Cardiac septum (tissue), 1 donor: ENCODE data around the gene FAXDC2. TPM values are rescaled to one million over a fixed set of nuclear protein-coding genes. Genes with fewer than 3 reads are reported as not detected.

ENCODE experiments used
- DNase-seq: peaks from one replicate; pipeline ENCODE4 v3.0.0-alpha.2; 2020; ENCODE audit warnings: low spot score
- intact Hi-C: fragments of 100-400 bp; cut with DNase I; formaldehyde crosslinking; loops from one replicate; pipeline ENCODE4 v1.14.0; 2022
- long read RNA-seq: library from polyadenylated mRNA; unstranded; transcript quantifications from one replicate; pipeline ENCODE4 v2.0.0, GENCODE V29; 2021
- total RNA-seq: library from RNA; stranded (reverse); fragmentation: NEBNext Ultra II Directional; extraction: Animal tissue kit (Norgen Biotek cat#: 25700); gene quantifications from one replicate; pipeline ENCODE4 v1.2.1, GENCODE V29; 2021
- donor health status: DM: no; HTN: no; CAD: no.

Gene FAXDC2, protein sequence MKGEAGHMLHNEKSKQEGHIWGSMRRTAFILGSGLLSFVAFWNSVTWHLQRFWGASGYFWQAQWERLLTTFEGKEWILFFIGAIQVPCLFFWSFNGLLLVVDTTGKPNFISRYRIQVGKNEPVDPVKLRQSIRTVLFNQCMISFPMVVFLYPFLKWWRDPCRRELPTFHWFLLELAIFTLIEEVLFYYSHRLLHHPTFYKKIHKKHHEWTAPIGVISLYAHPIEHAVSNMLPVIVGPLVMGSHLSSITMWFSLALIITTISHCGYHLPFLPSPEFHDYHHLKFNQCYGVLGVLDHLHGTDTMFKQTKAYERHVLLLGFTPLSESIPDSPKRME
- total RNA-seq, result 10.1 TPM
- long read RNA-seq, partial matches to known transcripts, result 1 of 8 reads
- long read RNA-seq, other reads (novel, unspliced or antisense), result 4 of 8 reads

DNA sequence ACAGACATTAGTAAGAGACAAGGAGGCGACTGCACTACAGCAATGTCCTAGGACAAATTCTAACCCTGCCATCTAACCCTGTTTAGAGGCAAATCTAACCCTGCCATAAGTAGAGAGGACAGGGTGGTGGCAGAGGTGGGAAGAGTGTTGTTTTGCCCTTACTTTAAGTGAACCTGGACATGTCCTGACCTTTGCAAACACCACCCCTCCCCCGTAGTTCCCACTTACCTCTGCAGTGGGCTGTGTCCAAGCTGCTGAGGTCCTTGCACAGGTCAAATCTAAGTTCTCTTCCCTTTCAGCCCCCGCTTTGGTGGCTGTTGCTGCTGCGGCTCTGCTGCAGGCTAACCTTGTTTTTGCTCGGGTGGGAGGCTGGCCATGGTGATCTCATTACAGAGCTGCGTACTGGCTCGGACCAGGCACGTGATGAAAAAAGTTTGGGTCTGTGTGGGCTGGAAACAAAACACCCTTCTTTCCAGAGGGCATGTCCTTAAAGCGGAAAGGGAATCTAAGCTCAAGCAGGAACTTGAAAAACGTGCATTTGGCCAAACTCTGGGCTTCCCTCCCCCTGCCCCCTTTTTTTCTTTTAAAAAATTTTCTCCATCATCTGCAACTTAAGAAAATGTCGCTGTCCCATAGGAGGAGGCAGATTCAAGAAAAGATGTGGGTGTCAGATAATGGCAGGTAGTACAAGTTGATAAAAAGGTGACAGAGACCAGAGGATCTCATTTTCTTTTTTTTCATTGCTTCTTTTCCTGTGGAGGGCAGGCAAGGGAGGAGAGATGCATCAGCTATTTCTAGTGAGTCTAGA lies at the start of gene FAXDC2:
Gene FAXDC2 (minus strand): TSS at position 349 of the 808 bp plus-strand sequence. CDS start 12,425 bp downstream, outside the sequence.
- intact Hi-C loops, result loop anchor here (2.0 kb wide), 1 partner anchor 96 kb away; the partner anchor contains the start of gene LARP1
- DNase-seq, result peak; percentile 89

- no peak for DNase-seq
- intact Hi-C loops, result no loop called here
Measured at GRCh38 chr5:154900066-154900465, 49.7 kb upstream of the FAXDC2 start.

DNA sequence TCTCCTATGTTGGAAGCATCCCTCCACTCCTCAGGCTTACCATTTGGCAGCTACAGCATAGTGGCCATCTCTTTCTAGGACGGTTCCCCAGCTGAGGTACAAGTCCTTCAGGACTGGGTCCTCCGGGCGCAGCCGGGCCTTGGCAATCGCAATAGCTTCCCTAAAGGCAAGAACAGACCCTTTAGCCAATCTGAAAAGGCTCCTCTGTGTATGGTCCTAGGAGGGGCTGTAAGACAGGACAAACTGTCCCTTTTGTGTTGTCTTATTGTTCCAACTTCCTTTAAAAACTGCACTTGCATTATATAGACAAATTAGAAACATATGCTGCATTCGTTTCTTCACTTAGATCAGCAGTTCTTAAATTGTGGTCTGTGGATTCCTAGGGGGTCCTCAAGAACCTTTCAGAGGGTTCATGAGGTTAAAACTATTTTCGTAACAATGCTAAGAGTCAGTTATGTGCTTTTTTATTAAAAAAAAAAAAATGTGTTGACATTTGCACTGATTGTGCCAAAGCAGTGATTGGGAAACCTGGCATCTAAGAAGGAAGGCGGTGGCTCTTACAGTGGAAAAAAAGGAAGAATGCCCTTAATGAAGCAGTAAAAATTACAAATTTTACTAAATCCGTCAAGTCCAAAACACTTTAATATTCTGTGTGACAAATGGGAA lies 48.9 kb upstream of the FAXDC2 start:
- intact Hi-C loops, result no loop called here
- DNase-seq, result no peak

DNA sequence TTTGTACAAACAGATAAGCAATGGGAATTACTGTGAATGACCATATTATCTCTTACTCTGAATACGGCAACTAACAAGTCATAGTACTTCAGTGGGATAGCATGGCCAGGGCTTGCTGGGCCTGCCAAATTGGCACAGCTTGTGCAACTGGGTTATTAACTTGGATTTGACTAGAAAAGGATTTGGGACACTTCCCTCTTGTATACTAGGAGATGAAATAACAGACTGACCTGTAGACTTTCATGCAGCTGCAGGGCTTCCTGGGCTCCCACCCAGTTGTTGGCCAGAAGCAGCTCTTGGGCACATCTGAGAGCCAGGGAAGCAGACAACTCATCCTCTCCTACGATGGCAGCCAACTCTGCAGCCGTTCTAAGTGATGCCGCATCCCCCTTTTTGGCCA lies 47.8 kb upstream of the FAXDC2 start:
- no peak for DNase-seq
- intact Hi-C loops, result no loop called here

DNA sequence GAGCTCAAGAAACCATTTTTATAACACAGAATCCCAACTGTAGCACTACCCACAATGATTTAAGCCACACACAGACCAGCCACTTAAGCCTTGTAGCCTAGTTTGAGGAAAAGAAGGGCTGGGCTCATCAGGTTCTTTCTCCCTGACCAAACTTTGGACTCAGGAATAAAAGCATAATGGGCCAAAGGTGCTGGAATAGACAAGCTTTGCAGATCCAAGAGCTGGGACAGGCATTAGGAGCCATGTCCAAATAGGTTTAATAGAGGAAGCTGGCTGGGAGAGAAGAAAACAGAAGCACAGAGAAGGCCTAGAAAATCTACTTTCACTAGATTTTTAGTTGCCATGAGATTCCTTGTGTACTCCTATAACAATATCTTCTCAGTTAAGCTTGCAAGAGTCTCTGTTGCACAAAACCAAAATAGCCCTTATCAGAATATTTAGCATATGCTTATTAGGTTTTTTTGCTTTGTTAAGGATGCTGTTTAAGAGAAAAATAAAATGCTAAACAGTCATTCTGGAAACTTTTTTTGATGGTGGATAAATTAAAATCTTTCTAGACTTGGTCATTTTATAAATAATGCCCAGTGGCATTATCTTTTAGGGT lies 46.3 kb upstream of the FAXDC2 start:
- intact Hi-C loops, result no loop called here
- DNase-seq, result no peak

- intact Hi-C loops, result no loop called here
Measured at GRCh38 chr5:154895606-154896561, 45.5 kb upstream of the FAXDC2 start.

GRCh38 chr5:154893381-154893780 lies 43.0 kb upstream of the FAXDC2 start:
- intact Hi-C loops, result no loop called here
- DNase-seq, result no peak

More at GRCh38 chr5:154895606-154896561, 45.5 kb upstream of the FAXDC2 start:
- no peak for DNase-seq

GRCh38 chr5:154892369-154892771 lies 42.0 kb upstream of the FAXDC2 start:
- intact Hi-C loops, result no loop called here

GRCh38 chr5:154885439-154885838 lies 35.0 kb upstream of the FAXDC2 start:
- intact Hi-C loops, result no loop called here

More at GRCh38 chr5:154892369-154892771, 42.0 kb upstream of the FAXDC2 start:
- DNase-seq, result no peak

GRCh38 chr5:154884424-154884823 lies 34.0 kb upstream of the FAXDC2 start:
- intact Hi-C loops, result no loop called here
- no peak for DNase-seq

More at GRCh38 chr5:154885439-154885838, 35.0 kb upstream of the FAXDC2 start:
- DNase-seq, result no peak

- intact Hi-C loops, result no loop called here
- no peak for DNase-seq
Measured at GRCh38 chr5:154881986-154882385, 31.6 kb upstream of the FAXDC2 start.

DNA sequence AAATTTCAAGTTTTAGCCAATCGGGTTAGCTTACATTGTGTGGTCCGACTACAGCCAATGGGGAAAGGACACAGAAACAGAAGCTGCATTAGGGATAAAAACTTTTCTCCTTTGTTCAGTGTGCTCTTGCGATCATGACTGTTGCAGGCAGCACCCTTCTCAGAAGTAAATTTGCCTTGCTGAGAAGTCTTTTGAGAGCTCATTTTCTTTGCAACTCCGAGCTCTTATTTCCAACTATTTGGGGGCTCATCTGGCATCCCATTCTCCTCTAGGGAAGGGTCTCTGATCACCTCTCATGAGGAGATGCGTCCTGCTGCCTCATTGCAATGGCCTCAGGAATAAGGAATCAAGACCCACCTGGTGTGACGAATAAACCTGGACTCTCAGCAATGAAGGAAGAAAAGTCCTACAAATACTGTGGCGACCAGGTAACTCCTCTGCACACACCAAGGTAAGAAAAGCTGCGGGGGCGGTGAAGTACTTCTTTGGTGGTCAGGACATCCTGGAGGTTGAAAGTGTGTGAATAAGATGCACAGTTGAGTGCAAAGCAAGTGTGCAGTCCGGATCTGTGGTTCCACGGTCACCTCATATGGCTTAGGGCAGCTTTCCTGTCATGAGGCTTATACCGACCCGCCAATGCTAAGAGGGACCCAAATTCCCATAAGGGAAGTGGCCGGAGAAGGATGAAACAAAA lies 28.4 kb upstream of the FAXDC2 start:
- DNase-seq, result no peak
- intact Hi-C loops, result no loop called here

- no peak for DNase-seq
Measured at GRCh38 chr5:154873791-154874331, 23.5 kb upstream of the FAXDC2 start.

GRCh38 chr5:154871734-154872133 lies 21.3 kb upstream of the FAXDC2 start:
- no peak for DNase-seq
- intact Hi-C loops, result no loop called here

More at GRCh38 chr5:154873791-154874331, 23.5 kb upstream of the FAXDC2 start:
- intact Hi-C loops, result no loop called here

GRCh38 chr5:154868702-154869101 lies 18.3 kb upstream of the FAXDC2 start:
- intact Hi-C loops, result no loop called here
- DNase-seq, result no peak

DNA sequence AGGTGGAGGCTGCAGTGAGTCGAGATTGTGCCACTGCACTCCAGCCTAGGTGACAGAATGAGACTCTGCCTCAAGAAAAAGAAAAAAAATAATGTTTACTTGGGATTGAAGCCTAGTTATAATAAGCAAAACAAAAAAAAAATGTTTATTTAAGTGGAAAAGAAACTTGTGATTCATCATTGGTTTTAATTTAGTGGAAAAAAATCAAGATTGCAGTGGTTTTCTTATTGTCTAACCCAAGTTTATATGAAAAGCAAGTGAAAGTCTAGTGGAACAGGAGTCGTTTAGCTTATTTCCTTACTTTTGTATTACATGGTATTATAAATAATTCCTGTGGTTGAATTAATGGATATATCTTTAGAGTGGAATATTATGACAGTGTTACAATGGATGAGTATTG lies 16.4 kb upstream of the FAXDC2 start:
- no peak for DNase-seq
- intact Hi-C loops, result no loop called here

DNA sequence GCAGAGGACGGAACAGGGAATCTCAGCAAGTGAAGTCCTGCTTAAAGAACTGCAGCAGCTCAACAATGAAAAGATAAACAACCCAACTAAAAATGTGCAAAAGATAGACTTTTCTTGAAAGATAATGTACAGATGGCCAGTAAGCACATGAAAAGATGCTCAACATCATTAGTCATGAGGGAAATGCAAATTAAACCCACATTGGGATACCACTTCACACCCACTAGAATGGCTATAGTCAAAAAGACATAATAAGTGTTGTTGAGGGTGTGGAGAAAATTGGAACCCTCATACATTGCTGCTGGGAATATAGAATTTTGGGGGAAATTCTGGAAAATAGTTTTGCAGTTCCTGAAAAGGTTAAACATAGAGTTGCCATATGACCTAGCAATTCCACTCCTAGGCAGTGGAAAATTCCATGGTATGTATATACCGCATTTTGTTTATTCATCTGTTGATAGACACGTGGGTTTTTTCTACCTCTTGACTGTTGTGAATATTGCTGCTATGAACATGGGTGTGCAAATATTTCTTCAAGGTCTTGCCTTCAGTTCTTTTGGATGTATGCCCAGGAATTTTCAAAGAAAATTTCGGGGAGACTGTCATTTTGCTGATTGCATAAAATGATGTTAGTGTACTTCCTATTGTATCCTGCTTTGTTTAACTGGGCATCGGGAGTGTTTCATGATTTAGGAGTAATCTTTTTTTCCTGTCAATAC lies 15.2 kb upstream of the FAXDC2 start:
- no peak for DNase-seq
- intact Hi-C loops, result no loop called here
